Tibial artery (tissue), 4 donors: Measurements from ENCODE around the gene ASAP2.
"Not testable (repeated sequence)": the region's sequence is repeated elsewhere in the genome, so short reads cannot be mapped to it uniquely, and the experiment has no call there.

ENCODE experiments used
- DNase-seq, 2 donors: peaks; one replicate each; pipeline ENCODE4 v3.0.0-alpha.2; 2019
- H3K27ac ChIP-seq, 2 donors: fragments of 200-600 bp; sonication (generic) in 1 of 2; 1 replicate in 1 of 2; 2 replicates in 1 of 2; pipeline ENCODE4 v1.5.1; 2018 to 2019; ENCODE audit warnings: mild to moderate bottlenecking in 1 of 2
- H3K27me3 ChIP-seq, 2 donors: fragments of 200-600 bp; sonication (generic) in 1 of 2; one replicate each; pipeline versions ENCODE4 v1.5.1 to v1.6.0; 2016 to 2019
- H3K36me3 ChIP-seq, 3 donors: fragments of 200-600 bp; sonication (generic) in 2 of 3; one replicate each; pipeline ENCODE4 v1.5.1; 2016 to 2019; ENCODE audit warnings: mild to moderate bottlenecking in 2 of 3
- H3K4me1 ChIP-seq, 4 donors: fragments of 200-600 bp; sonication (generic) in 2 of 4; 1 replicate in 3 of 4; 2 replicates in 1 of 4; pipeline ENCODE4 v1.5.1; 2016 to 2019
- H3K4me3 ChIP-seq, 2 donors: fragments of 200-600 bp; sonication (generic) in 1 of 2; 1 replicate in 1 of 2; 2 replicates in 1 of 2; pipeline ENCODE4 v1.5.1; 2018 to 2019; ENCODE audit warnings: mild to moderate bottlenecking in 2 of 2
- H3K9me3 ChIP-seq, 3 donors: fragments of 200-600 bp; sonication (generic) in 1 of 3; one replicate each; pipeline ENCODE4 v1.5.1; 2016 to 2019
- intact Hi-C: fragments of 100-400 bp; cut with DNase I; formaldehyde crosslinking; loops from one replicate; pipeline ENCODE4 v1.15.0; 2023; ENCODE audit warnings: low total_unique reads
- TF ChIP-seq, protein P1 (sequence below), 2 experiments: fragments of 200-600 bp in 1 of 2; fragments of 450-650 bp in 1 of 2; IDR thresholded peaks; one replicate each; pipeline ENCODE4 v1.5.1; 2017 to 2019; ENCODE audit warnings: antibody characterized with exemption in 2 of 2, mild to moderate bottlenecking in 1 of 2, moderate library complexity in 1 of 2

Gene ASAP2

DNA sequence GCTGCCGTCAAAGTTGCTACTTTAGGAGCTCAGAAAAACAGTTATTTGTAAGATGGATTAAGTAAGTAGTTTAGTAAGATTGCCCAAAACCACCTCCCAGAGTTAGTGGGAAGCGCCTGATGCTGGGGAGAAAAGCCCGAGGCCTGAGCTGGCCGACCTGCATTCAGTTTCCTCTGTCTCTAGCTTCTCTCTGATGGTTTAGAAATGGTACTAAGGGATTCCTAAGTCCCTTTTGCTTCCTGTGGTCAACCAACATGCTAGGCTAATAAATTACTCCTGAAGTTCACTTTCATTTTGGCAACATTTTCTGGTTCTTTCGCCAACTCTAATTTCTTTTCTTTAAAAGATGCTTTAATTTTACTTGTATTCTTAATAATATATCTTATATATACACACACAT is 60.1 kb downstream of the ASAP2 start:
- Histone ChIP-seq H3K9me3 (no peaks in the 10 kb centered on the region), H3K27ac (peak overlapping the region; percentile 7 to 12), H3K36me3 (no peaks in the 10 kb centered on the region), H3K27me3 (no peaks in the 10 kb centered on the region), H3K4me3 (no peak overlapping the region), H3K4me1 (peaks cover 0 to 60% (median 36%) of the 10 kb centered on the region in 4 donors)
- DNase-seq, result no peak
- intact Hi-C loops, result loop anchor here (10.0 kb wide), 1 partner anchor 62 kb away; the partner anchor contains the start of gene ASAP2
- TF ChIP-seq, protein P1, sequence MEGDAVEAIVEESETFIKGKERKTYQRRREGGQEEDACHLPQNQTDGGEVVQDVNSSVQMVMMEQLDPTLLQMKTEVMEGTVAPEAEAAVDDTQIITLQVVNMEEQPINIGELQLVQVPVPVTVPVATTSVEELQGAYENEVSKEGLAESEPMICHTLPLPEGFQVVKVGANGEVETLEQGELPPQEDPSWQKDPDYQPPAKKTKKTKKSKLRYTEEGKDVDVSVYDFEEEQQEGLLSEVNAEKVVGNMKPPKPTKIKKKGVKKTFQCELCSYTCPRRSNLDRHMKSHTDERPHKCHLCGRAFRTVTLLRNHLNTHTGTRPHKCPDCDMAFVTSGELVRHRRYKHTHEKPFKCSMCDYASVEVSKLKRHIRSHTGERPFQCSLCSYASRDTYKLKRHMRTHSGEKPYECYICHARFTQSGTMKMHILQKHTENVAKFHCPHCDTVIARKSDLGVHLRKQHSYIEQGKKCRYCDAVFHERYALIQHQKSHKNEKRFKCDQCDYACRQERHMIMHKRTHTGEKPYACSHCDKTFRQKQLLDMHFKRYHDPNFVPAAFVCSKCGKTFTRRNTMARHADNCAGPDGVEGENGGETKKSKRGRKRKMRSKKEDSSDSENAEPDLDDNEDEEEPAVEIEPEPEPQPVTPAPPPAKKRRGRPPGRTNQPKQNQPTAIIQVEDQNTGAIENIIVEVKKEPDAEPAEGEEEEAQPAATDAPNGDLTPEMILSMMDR (IDR thresholded peaks at IDR 0.05), result no peak

DNA sequence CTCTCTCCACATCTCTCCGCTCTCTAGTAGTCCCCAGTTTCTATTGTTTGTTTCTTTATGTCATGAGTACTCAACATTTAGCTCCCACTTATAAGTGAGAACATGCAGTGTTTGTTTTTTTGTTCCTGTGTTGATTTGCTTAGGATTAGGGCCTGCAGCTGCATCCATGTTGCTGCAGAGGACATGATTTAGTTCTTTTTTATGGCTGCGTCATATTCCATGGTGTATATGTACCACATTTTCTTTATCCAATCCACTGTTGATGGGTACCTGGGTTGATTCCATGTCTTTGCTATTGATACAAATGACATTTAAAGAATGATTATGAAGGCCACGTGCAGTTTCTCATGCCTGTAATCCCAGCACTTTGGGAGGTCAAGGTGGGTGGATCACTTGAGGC is 60.7 kb downstream of the ASAP2 start:
- not testable (repeated sequence) for H3K27me3 ChIP-seq, H3K4me3 ChIP-seq, H3K9me3 ChIP-seq, H3K27ac ChIP-seq, H3K36me3 ChIP-seq, DNase-seq
- peaks cover 0 to 54% (median 31%) of the 10 kb centered on the region in 4 donors for H3K4me1 ChIP-seq
- intact Hi-C loops, result loop anchor here (10.0 kb wide), 1 partner anchor 62 kb away; the partner anchor contains the start of gene ASAP2

DNA sequence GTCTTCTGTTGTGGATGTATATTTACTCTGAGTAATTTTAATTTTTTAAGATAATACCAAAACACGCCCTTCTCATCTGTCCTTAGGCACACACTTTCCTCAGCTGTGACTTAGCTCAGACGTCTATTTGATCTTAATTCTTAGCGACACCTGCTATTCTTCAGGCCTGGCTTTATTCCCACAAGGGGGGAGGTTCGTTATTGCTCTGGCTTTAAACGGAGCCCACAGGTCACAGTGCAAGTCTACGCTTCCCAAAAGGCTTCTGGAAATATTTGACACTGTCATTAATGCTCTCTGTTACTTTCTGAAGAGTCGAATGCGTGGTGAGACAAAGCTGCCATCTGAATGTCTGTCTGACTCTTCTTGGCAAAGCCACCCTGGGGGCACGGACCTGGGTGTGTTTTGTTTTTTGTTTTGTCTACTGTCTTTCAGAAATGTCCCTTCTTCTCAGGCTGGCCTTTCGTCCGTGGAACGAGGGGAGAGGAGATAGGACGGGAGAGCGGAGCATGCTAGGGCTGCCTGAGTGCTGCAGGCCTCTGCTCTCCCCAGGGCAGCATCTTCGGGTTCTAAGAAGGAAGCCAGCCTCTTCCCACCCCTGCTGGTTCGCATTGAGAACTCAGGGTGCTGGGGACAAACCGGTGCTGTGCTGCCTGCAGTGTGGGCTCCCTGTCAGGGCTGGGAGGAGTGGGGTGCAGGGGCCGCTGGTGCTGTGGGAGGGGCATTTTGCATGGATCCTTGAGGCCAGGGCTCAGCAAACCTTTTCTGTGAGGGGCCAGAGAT is 61.9 kb downstream of the ASAP2 start:
- H3K27ac ChIP-seq, result peak overlapping the region in 1 of 2 donors; percentile 13
- no peak overlapping the region for H3K4me3 ChIP-seq
- H3K36me3 ChIP-seq, result no peaks in the 10 kb centered on the region
- intact Hi-C loops, result loop anchor here (10.0 kb wide), 1 partner anchor 64 kb away; the partner anchor contains the start of gene ASAP2
- DNase-seq, result no peak
- no peaks in the 10 kb centered on the region for H3K27me3 ChIP-seq
- TF ChIP-seq, protein P1 (IDR thresholded peaks at IDR 0.05), result no peak
- peaks cover 0 to 42% (median 21%) of the 10 kb centered on the region in 4 donors for H3K4me1 ChIP-seq
- H3K9me3 ChIP-seq, result no peaks in the 10 kb centered on the region

DNA sequence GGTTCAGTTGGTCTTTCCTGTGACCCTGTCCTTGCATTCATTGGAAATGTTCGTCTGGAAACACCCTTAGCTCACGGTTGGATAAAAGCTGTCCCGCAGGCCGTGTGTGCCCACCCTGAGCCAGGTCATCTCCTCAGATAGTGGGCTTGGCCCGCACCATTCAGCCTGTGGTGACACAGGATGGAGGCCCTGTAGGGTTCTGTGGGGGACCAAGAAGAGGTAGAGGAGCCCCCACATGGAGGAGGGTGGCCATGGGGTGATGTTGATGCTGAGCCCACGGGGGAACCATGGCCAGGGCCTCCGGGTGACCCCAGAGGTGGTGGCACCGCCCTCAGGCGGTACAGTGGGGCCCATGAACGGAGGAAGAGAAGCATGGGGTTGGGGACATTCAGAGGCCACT is 62.7 kb downstream of the ASAP2 start:
- no peak for DNase-seq
- Histone ChIP-seq H3K36me3 (no peaks in the 10 kb centered on the region), H3K4me3 (no peak overlapping the region), H3K27ac (no peak overlapping the region), H3K27me3 (no peaks in the 10 kb centered on the region), H3K9me3 (no peaks in the 10 kb centered on the region), H3K4me1 (peaks cover 0 to 41% (median 13%) of the 10 kb centered on the region in 4 donors)
- intact Hi-C loops, result loop anchor here (10.0 kb wide), 1 partner anchor 64 kb away; the partner anchor contains the start of gene ASAP2
- TF ChIP-seq, protein P1 (IDR thresholded peaks at IDR 0.05), result no peak

DNA sequence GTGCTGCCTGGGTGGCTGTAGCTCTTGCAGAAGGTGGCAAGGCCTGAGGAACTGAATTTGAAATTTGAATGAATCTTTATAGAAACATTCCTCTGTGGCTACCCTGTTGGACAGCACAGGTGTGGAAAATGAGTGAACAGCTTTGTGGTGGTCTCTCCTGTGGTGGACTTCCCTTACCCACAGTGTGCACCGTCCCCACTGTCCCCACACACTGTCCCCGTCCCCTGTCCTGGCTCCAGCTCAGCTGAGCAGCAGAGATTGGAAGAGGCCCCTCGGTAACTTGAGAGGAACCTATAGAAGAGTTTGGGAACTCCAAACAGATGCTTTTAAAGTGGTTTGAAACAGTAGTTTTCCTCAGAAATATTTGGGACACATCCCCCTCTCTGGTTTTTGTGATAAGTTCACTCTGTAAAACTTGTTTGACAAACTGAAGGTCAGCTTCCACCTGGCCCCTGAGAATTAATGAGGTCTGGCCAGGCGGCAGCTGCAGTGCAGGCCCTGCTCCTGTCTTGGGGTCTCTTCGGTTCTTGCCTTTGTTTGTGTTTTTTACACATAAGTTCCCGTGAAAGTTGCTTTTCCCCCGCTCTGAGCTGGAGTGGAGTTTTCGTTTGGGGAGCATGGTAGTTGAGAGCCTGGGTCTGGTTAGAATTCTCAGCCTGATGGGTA is 63.2 kb downstream of the ASAP2 start:
- Histone ChIP-seq H3K27me3 (no peaks in the 10 kb centered on the region), H3K4me1 (peaks cover 0 to 41% (median 8%) of the 10 kb centered on the region in 4 donors), H3K9me3 (no peaks in the 10 kb centered on the region), H3K36me3 (no peaks in the 10 kb centered on the region), H3K27ac (no peak overlapping the region), H3K4me3 (no peak overlapping the region)
- intact Hi-C loops, result loop anchor here (10.0 kb wide), 1 partner anchor 65 kb away; the partner anchor contains the start of gene ASAP2
- DNase-seq, result no peak
- TF ChIP-seq, protein P1 (IDR thresholded peaks at IDR 0.05), result no peak

DNA sequence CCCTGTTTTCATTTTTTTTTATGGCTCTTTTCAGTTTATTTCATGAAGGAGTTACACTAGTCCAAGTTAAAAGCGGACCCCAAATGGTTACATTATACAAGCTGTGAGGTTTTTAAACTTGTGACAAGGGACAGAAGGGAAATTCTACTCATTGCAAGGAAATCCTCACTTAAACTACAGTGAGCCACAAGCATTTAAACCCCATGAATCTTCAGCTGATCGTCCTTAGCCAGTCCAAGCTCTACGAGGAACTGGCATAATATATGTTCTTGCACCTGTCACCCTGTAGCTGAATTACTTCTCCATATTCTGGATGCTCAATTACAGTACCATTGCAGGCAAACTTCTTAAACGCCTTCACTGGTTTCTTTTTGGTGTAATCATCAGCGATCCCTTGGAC is 64.5 kb downstream of the ASAP2 start:
- no peak overlapping the region for H3K4me3 ChIP-seq
- no peak overlapping the region for H3K27ac ChIP-seq
- no peak for DNase-seq
- H3K27me3 ChIP-seq, result no peaks in the 10 kb centered on the region
- intact Hi-C loops, result no loop called here
- H3K9me3 ChIP-seq, result no peaks in the 10 kb centered on the region
- TF ChIP-seq, protein P1 (IDR thresholded peaks at IDR 0.05), result no peak
- no peaks in the 10 kb centered on the region for H3K36me3 ChIP-seq
- peaks cover 0 to 43% (median 12%) of the 10 kb centered on the region in 4 donors for H3K4me1 ChIP-seq
